Parathyroid adenoma (tissue), 2 donors: ENCODE data around the gene GALNT9.

Experiments used
- H2AFZ ChIP-seq: fragments of 300-600 bp; sonication (generic); one replicate; pipeline ENCODE4 v1.7.0; 2017; ENCODE audit warnings: antibody characterized with exemption, mild to moderate bottlenecking
- H3K27ac ChIP-seq: fragments of 300-600 bp; sonication (generic); one replicate; pipeline ENCODE4 v1.7.0; 2017
- H3K27me3 ChIP-seq: fragments of 300-600 bp; sonication (generic); one replicate; pipeline ENCODE4 v1.7.0; 2017; ENCODE audit warnings: low read length; ENCODE audit not compliant: control insufficient read depth, insufficient read depth
- H3K36me3 ChIP-seq: fragments of 300-600 bp; sonication (generic); one replicate; pipeline ENCODE4 v1.7.0; 2017; ENCODE audit warnings: low read length; ENCODE audit not compliant: control insufficient read depth, insufficient read depth
- H3K4me1 ChIP-seq: fragments of 300-600 bp; sonication (generic); one replicate; pipeline ENCODE4 v1.7.0; 2017; ENCODE audit warnings: control low read depth
- H3K4me2 ChIP-seq: fragments of 300-600 bp; sonication (generic); one replicate; pipeline ENCODE4 v1.7.0; 2017; ENCODE audit warnings: low read length
- H3K4me3 ChIP-seq: fragments of 300-600 bp; sonication (generic); one replicate; pipeline ENCODE4 v1.7.0; 2017; ENCODE audit warnings: low read depth, low read length
- H3K79me2 ChIP-seq: fragments of 300-600 bp; sonication (generic); one replicate; pipeline ENCODE4 v1.7.0; 2017; ENCODE audit warnings: control low read depth
- H3K9ac ChIP-seq: fragments of 300-600 bp; sonication (generic); one replicate; pipeline ENCODE4 v1.7.0; 2017; ENCODE audit warnings: mild to moderate bottlenecking
- H3K9me3 ChIP-seq: fragments of 300-600 bp; sonication (generic); one replicate; pipeline ENCODE4 v1.7.0; 2017; ENCODE audit warnings: low read length; ENCODE audit not compliant: control insufficient read depth
- CTCF ChIP-seq: fragments of 300-600 bp; sonication (generic); IDR thresholded peaks from one replicate; pipeline ENCODE4 v1.7.0; 2017; ENCODE audit warnings: antibody characterized with exemption, mild to moderate bottlenecking
- donor health status: primary hyperparathyroidism.

GALNT9 gene

GRCh38 chr12:132341318-132342050, 12.1 kb upstream of the GALNT9 start:
- H3K9me3 ChIP-seq, result no peaks in the 10 kb centered on the region
- TF ChIP-seq CTCF, result no peak

DNA sequence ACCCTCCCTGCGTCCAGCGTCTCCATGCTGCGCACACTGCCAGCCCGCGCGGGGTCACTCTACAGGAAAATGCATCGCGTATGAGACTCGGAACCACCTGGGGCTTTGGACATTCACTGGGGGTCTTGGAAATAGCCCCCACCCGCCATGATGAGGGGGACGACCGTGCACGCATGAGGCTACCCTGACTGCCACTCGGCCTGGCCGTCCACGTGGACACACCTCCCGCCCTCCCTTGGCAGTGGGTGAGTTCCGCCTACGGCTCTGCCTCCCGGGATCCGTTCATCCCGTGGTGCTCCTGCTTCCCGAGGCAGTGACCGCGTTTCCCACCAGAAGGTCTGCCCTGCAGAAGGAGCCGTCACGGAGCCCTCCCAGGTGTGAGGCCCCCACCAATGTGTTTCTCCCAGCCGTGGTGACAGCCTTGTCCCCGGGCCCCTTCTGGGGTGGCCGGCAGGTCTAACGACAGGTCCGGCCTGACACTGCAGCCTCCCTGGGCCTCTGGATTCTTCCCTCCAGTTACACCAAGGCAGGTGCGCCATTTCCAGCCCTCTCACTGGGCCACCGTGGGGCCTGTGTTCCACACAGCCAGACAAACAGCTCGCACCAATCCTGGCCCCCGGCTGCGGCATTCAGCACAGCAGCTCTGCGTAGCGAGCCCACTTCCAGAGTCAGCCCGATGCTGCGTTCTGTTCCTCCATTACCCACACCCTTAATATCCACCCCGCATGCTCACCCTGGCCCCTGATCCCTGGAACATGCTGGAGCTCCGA, 11.1 kb upstream of the GALNT9 start:
- H3K27me3 ChIP-seq, result no peaks in the 10 kb centered on the region
- no peaks in the 10 kb centered on the region for H3K4me1 ChIP-seq
- H3K9me3 ChIP-seq, result no peaks in the 10 kb centered on the region
- no peak overlapping the region for H3K9ac ChIP-seq
- H2AFZ ChIP-seq, result no peak overlapping the region
- H3K79me2 ChIP-seq, result no peaks in the 10 kb centered on the region
- no peak for TF ChIP-seq CTCF
- H3K36me3 ChIP-seq, result no peaks in the 10 kb centered on the region
- no peak overlapping the region for H3K4me3 ChIP-seq
- H3K4me2 ChIP-seq, result no peak overlapping the region
- no peak overlapping the region for H3K27ac ChIP-seq

More at GRCh38 chr12:132341318-132342050, 12.1 kb upstream of the GALNT9 start:
- H3K79me2 ChIP-seq, result no peaks in the 10 kb centered on the region
- no peak overlapping the region for H3K9ac ChIP-seq
- no peak overlapping the region for H2AFZ ChIP-seq
- no peak overlapping the region for H3K4me2 ChIP-seq
- no peaks in the 10 kb centered on the region for H3K27me3 ChIP-seq
- H3K4me1 ChIP-seq, result no peaks in the 10 kb centered on the region
- no peak overlapping the region for H3K27ac ChIP-seq
- H3K4me3 ChIP-seq, result no peak overlapping the region
- H3K36me3 ChIP-seq, result no peaks in the 10 kb centered on the region

GRCh38 chr12:132339856-132340255, 10.5 kb upstream of the GALNT9 start:
- Histone ChIP-seq H3K79me2 (no peaks in the 10 kb centered on the region), H3K4me2 (no peak overlapping the region), H3K36me3 (no peaks in the 10 kb centered on the region), H3K9me3 (no peaks in the 10 kb centered on the region), H3K9ac (no peak overlapping the region), H3K27me3 (no peaks in the 10 kb centered on the region), H3K4me3 (no peak overlapping the region), H3K27ac (no peak overlapping the region), H3K4me1 (no peaks in the 10 kb centered on the region), H2AFZ (no peak overlapping the region)
- no peak for TF ChIP-seq CTCF

GRCh38 chr12:132338781-132339180, 9.4 kb upstream of the GALNT9 start:
- H3K79me2 ChIP-seq, result no peaks in the 10 kb centered on the region
- H2AFZ ChIP-seq, result no peak overlapping the region
- H3K9ac ChIP-seq, result no peak overlapping the region
- no peaks in the 10 kb centered on the region for H3K27me3 ChIP-seq
- no peak overlapping the region for H3K27ac ChIP-seq
- H3K4me2 ChIP-seq, result no peak overlapping the region
- H3K36me3 ChIP-seq, result no peaks in the 10 kb centered on the region
- no peaks in the 10 kb centered on the region for H3K9me3 ChIP-seq
- TF ChIP-seq CTCF, result no peak
- no peaks in the 10 kb centered on the region for H3K4me1 ChIP-seq
- no peak overlapping the region for H3K4me3 ChIP-seq
